NCI-H1436 (cell line): ENCODE measurements around the gene C3orf33.
"Not testable (repeated sequence)": the region's sequence is repeated elsewhere in the genome, so short reads cannot be mapped to it uniquely, and the experiment has no call there.

ENCODE experiments used
- DNase-seq: peaks from one replicate; lab custom pipeline; 2025; lab: John Stamatoyannopoulos, UW

The C3orf33 gene, protein sequence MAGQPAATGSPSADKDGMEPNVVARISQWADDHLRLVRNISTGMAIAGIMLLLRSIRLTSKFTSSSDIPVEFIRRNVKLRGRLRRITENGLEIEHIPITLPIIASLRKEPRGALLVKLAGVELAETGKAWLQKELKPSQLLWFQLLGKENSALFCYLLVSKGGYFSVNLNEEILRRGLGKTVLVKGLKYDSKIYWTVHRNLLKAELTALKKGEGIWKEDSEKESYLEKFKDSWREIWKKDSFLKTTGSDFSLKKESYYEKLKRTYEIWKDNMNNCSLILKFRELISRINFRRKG

DNA sequence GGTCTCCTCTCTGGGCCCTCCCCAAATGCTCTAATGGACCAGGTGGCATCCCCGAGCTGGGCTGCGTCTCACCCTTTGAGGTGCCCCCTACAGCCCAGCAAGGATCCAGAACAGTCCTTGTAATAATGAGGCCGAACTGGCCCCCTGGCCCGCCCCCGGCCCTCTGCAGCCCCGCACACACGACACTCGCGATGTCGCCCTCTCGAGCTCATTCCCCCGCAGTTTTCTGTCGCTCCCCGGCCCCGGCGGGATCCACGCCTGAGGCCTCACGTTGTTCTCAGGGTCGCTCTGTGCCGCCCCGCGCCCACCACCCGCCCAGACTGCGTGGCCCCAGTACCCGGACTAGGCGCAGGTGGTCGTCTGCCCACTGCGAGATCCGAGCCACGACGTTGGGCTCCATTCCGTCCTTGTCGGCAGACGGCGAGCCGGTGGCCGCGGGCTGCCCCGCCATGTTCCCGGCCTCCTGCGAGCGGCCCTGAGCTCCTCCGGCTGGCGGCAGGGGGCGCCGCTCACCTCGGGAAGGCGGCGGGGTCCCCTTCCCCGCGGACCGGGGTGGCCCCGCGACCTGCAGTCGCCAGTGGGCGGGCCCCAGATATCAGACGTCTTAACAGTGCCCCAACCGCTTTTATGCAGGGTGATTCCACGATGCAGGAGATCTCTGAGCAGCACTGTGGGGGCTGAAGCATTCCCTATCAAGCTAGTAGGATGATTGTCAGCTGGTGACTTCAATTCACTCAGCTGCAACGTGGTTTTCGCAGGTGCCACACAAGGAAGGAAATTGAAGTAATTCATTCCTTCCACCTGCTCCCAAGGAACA is at the start of gene C3orf33:
C3orf33 (minus strand) TSS at position 477 of the 817 bp plus-strand sequence; CDS start at position 451, 26 bp downstream.
- peak; percentile 77 for DNase-seq

DNA sequence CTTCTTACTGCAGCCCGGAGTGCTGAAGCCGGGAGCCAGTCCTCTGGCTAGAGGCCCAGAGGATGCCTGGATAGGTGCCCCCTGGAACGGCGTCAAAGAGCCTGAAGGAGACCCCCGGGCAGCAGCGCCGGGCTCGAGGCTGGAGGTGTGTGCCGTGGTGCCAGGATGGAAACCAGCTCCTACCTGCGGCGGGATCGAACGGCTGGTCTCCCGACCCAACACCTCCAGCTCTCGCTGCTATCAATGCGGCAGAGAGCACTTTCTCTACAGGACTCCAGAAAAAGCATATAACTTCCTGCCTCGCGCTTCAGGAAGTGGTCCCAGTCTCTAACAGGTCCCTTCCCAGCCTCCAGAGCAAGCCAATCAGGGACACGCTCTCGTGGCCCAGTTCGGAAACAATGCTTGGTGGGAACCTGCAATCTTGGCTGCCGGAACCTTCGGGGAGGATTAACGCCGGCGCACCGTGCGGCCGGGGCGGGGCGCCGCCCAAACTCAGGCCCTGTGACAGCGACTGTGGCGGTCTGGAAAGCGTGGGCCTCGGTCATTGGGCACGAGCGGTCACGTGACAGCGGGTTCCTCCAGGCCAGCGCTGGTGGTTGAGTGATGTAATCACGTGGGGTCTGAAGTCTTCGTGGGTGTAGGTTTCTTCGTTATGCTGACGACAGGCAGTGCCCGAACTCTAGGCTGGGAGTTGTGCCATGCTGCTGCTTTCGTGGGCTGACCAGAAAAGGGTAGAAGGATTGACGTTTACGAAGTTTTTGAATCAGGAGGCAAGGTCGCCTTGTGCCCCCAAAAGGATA is 48.3 kb upstream of the C3orf33 start, which contains the start of gene SLC33A1:
SLC33A1 (minus strand) TSS at position 287 of the 800 bp plus-strand sequence. CDS start 430 bp downstream, outside the sequence.
- peak; percentile 100 for DNase-seq

DNA sequence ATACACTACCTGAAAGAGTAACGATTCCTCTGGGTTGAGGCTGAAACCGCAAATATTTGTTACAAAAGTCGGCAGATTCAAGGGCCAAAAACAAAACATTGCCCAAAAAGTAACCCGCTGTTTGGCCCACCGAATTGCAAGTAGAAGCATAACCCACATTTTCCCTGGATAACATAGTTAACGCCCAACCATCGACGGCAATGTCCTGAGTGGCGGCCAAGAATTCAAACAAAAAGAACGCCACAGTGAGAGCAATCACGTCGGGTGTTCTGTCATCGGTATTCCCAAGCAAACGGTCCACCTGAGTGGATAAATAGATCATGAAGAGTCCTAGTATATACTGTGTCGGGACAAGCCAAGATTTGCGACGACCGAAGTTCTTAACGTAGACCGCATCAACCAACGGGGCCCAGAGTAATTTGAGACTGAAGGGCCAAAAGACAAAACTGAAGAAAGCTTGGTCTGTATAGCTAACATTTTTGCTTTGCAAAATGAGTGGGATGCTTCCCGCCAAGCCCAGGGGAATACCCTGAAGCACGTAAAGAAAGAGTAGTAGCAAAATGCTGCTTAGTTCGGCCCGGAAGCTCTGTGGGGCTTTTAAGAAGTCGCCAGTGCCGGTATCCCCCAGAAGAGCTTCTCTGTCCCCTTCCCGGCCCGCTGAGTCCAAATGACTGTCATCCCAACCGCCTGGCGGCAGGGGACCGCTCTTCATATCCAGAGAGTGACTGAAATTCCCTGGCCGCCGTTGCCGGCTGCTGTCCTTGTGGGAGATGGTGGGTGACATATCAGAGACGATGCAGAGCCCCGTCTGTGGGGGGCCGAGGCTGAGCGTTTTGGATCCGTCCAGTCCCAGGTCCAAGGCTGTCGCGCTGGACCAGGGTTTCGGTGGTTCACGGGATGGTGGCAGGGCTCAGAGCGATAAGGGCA is 47.4 kb upstream of the C3orf33 start:
- no peak for DNase-seq

DNA sequence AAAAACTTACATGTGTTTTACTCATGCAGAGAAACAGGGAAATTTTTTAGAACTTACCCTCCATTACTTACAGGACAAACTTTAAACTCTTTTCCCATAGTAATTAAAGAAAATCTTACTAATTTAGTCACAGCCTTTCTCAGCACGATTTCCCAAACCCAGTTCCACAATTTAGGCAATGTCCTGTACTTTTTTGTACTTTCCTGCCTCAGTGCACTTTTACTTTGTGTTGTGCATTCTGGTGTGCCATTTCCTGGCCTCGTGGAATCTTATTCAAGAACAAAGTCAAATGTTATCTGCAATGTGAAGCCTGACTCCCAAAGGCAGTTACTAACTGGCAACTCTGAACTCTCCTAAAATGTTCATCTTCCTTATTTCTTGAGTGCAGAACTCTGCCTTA is 46.3 kb upstream of the C3orf33 start:
- DNase-seq: no peak

DNA sequence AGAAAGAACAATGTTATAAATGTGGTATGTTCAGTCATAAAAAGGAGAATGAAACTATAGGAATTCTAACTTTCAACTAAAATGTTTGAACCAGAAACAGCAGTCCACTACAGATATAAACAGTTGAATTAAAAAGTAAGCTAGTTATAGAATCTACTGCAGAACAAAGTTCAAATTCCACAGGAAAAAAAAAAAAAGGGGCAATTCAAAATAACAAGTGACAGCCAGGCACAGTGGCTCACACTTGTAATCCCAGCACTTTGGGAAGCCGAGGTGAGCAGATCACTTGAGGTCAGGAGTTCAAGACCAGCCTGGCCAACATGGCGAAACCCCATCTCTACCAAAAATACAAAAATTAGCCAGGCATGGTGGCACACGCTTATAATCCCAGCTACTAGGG is 43.3 kb upstream of the C3orf33 start:
- not testable (repeated sequence) for DNase-seq

DNA sequence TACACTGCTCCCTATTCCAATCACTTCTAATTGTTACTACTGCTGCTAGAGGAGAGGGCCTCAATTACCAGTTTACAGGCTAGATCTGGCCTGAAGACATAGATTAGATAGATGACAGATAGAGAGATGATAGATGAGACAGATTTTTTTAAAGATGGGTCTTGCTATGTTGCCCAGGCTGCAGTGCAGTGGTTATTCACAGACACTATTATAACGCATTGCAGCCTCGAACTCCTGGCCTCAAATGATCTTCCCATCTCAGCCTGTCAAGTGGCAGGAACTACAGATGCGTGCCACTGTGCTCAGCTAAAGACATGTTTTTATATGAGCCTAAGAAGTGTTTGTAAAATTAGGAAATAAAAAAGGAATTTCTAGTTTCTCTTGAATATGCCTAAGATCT is 41.9 kb upstream of the C3orf33 start:
- no peak for DNase-seq

DNA sequence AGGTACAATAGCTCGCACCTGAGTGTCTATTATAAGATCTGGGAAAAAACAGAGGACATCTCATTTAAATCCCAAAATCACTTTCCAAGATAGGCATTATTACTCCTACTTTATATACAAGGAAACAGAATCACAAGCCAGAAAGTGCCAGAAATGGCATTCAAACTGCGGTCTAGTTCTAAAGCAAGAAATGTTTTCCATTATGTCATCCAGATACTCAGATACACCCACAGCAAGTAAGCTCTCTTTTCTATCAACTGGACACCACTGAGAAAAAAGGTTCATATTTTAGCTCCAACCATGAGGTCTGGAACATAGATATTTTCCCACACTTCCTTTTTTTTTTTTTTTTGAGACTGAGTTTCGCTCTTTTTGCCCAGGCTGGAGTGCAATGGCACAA is 40.0 kb upstream of the C3orf33 start:
- no peak for DNase-seq

DNA sequence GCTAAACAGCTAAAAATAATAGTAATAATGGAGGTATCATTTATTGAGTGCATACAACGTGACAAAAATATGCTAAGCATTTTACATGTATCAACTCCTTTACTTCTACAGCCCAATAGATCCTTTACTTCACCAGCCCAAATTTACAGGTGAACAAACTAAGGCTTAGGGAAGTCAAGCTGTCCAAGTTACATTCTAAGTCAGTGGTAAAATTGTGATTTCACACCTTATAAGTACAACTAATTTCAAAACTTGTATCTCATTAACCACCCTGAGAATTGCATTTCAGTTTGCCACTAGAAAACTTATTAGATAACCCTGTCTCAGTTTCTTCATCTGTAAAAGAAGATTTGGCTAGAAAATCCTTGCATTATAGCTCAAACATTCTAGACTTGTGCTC is 37.5 kb upstream of the C3orf33 start:
- DNase-seq: no peak

DNA sequence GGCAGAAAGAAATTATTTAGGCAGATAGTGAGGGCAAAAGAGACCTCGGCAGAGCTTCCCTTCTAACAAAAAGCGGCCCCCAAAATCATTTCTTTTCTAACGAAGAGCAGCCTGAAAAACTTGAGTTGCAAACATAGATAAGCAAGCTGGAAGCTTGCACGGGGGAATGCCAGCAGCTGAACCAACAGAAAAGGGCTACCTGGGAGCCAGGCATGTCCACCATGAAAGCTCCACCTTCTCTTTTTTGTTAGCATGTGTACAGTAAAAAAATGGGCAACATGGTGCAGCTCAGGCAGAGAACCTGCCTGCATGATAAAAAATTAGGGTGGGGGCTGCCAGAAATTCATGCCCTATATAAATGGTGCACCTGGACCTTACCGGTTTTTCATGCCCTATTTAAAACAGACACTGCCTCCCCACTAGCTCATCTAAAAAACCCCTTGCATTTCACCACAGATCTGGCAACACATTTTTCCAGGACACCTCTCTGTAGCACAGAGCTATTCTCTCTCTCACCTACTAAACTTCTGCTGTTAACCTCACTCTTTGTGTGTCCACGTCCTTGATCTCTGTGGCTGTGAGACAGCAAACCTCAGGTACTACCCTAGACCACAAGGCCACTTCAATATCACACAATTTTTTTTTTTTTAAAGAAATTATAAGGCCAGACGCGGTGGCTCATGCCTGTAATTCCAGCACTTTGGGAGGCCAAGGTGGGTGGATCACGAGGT is 29.4 kb upstream of the C3orf33 start:
- no peak for DNase-seq

DNA sequence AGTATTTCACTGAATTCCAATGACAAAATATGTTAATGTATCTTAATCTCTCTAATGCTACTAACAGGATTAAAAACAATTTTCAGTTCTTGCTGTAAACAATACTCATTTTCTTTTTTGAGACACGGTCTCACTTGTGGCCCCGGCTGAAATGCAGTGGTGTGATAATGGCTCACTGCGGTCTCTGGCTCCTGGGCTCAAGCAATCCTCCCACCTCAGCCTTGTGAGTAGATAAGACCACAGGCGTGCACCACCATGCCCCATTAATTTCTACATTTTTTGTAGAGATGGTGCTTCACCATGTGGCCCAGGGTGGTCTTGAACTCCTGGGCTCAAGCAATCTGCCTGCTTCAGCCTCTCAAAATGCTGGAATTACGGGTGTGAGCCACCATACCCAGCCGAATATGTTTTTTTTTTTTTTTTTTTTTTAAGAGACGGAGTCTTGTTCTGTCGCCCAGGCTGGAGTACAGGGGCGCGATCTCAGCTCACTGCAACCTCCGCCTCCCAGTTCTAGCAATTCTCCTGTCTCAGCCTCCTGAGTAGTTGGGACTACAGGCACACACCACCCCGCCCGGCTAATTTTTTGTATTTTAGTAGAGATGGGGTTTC is 22.5 kb upstream of the C3orf33 start:
- DNase-seq: not testable (repeated sequence)

DNA sequence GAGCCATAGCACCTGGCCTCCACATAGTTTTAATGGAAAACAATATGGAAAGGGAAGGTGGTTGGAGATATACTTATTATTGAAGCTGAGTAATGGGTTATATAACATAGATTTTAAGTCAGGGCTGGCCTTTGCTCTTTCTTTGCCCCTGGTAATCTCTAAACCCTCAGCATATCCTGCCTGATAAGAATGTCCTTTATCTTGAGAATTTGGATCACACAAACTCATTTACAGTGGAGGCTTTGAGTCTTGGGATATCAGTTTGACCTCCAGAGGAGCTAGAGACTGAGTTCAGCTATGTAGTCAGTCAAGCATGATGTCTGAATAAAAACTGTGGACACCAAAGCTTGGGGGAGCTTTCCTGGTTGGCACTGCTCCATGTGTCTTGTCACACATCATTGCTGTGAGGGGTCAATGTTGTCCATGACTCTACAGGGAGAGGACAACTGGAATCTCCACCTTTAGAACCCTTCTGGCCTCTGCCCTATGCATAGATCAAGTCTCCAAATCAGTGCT is 9.0 kb upstream of the C3orf33 start:
- DNase-seq: no peak

DNA sequence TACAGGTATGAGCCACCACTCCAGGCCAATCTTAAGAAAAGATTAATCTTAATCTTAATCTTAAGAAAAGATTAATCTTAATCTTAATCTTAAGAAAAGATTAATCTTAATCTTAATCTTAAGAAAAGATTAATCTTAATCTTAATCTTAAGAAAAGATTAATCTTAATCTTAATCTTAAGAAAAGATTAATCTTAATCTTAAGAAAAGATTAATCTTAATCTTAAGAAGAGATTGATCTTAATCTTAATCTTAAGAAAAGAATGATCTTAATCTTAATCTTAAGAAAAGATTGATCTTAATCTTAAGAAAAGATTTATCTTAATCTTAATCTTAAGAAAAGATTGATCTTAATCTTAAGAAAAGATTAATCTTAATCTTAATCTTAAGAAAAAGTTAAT is 7.1 kb upstream of the C3orf33 start:
- DNase-seq: not testable (repeated sequence)

DNA sequence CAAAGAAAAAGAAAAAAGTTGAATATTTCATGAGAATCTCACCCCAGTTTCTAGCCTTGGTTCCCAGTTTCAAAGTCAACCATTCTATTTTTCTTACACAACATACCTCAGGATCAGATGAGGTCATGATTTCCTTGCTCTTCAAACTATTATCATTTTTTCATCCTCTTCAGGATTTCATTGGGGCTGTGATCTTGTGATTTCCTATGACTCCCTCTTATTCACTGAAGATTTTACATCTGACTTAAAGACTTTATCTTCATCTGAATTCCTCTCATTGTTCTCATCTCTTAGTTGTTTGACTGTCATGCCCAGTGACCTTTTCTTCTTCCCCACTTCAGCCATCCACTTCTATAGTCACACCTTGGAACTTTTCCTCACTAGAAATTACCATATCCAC is 3.1 kb upstream of the C3orf33 start:
- no peak for DNase-seq

DNA sequence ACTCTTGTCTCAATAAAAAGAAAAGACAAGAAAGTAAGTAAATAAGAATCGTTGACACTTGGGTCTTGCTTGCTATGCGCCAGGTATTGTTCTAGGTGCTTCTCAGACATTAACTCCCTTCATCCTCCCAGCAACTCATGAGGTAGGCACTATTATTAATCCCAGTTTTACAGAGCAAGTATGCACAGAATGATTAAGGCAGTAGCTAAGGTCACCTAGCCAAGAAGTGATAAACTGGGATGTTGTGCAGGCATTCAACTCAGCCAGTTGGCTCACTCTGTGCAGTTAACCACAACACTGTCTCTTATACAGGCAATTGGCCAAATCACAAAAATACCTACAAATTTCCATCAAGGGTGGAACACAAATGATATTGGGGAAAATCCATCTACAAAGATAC is 1.7 kb upstream of the C3orf33 start:
- DNase-seq: no peak

DNA sequence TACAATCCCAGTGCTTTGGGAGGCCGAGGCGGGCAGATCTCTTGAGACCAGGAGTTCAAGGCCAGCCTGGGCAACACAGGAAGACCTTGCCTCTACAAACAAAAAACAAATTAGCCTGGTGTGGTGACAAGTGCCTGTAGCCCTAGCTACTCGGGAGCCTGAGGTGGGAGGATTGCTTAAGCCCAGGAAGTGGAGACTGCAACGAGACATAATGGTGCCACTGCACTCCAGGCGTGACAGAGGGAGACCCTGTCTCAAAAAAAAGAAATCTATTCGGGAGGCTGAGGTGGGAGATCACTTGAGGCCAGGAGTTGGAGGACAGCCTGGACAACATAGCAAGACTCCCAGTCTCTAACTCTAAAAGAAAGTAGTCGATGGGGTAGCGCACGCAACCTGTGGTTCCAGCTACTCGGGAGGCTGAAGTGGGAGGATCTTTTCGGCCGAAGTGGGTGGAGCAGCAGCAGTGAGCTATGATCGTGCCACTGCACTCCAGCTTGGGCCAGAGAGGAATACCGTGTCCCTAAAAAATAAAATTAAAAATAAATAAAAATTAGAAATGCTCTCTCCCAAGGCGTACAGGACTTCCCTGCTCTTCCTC is 775 bp downstream of the C3orf33 start:
- DNase-seq: peak; percentile 39

DNA sequence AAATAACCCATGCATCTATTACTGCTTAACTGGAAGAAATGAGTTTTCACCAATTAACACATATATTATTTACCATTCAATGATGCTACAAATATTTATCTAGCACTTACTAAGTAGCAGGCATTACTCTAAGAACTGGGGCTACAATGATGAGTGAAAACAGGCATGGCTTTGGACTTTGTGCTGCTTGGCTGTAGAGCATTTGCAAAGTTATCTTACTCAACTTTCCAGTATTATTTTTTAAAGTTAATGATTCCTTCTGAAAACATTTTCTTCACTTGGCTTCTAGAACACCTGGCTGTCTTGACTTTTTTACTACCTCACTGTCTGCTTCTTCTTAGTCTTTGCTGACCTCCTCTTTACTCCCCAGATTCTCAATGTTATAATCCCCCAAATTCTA is 1.8 kb downstream of the C3orf33 start:
- DNase-seq: no peak

DNA sequence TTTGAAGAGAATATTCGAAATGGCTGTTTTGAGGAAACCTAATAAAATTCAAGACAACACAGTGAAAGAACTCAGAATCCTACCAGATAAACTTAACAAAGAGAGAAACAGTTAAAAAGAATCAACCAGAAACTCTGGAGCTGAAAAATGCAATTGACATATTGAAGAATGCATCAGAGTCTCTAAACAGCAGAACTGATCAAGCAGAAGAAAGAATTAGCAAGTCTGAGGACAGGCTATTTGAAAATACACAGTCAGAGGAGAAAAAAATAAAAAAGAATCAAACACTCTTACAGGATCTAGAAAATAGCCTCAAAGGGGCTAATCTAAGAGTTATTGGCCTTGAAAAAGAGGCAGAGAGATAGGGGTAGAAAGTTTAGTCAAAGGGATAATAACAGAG is 13.5 kb downstream of the C3orf33 start:
- DNase-seq: no peak

DNA sequence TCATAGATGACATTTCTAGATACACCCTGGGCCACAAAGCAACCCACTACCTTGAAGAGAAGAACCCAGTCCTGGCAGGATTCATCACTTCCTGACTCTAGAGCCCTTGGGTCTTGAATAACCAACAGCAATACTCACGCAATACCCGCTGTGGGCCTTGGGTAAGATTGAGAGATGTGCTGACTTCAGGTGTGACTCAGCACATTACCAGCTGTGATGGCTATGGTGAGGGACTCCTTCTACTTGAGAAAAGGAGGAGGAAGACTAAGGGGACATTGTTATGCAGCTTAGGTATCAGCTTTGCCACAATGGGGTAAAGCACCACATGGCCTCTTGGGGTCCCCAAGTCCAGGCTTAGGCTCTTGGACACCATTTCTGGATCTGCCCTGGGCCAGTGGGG is 14.9 kb downstream of the C3orf33 start:
- DNase-seq: no peak

DNA sequence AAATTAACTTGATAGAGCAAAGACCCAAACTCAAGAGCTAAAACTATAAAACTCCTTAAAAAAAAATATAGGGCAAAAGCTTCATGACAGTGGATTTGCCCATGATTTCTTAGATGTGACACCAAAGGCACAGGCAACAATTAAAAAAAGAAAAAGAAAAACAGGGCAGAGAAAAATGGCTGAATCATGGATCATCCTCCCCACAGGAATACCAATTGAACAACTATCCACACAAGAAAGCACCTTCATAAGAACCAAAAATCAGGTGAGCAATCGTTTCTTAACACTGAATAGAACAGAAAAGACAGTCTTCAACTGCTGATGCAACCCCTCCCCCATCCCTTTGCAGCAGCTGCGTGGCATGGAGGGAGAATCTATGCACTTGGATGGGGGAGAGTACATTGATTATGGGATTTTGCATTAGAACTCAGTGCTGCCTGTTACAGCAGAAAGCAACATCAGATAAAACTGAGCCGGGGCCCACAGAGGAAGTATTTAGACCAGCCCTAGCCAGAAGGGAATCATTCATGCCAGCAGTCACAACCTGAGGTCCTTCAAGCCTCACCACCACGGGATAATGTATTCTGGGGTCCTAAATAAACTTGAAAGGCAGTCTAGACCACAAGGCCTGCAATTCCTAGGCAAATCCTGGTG is 15.7 kb downstream of the C3orf33 start:
- no peak for DNase-seq
